Adipocyte (in vitro differentiated cells): ENCODE measurements around the gene MACROD2.

Source experiments
- DNase-seq: peaks from one replicate; pipeline ENCODE4 v3.0.0-alpha.2; 2015; ENCODE audit warnings: low read depth
- H3K27me3 ChIP-seq: replicated peaks from 2 replicates; pipeline ENCODE4 v1.7.0; 2013; ENCODE audit warnings: mild to moderate bottlenecking, low read length, moderate library complexity; ENCODE audit not compliant: control insufficient read depth, insufficient read depth
- H3K36me3 ChIP-seq: 2 replicates; pipeline ENCODE4 v1.7.0; 2013; ENCODE audit warnings: low read length, mild to moderate bottlenecking, moderate library complexity; ENCODE audit not compliant: control insufficient read depth, insufficient read depth, severe bottlenecking
- H3K4me1 ChIP-seq: 2 replicates; pipeline ENCODE4 v1.7.0; 2013; ENCODE audit warnings: mild to moderate bottlenecking, low read length, moderate library complexity; ENCODE audit not compliant: control insufficient read depth, insufficient read depth
- H3K4me3 ChIP-seq: 2 replicates; pipeline ENCODE4 v1.7.0; 2013; ENCODE audit warnings: mild to moderate bottlenecking, low read length, moderate library complexity
- H3K9ac ChIP-seq: 2 replicates; pipeline ENCODE4 v1.7.0; 2013; ENCODE audit warnings: mild to moderate bottlenecking, low read length, moderate library complexity
- H3K9me3 ChIP-seq: 2 replicates; pipeline ENCODE4 v1.7.0; 2013; ENCODE audit warnings: mild to moderate bottlenecking, low read length, moderate library complexity; ENCODE audit not compliant: control insufficient read depth

MACROD2 gene

GRCh38 chr20:14860410-14860814 lies 865.1 kb downstream of the MACROD2 start:
- Histone ChIP-seq H3K36me3 (no peaks in the 10 kb centered on the region), H3K27me3 (no peaks in the 10 kb centered on the region), H3K4me1 (no peaks in the 10 kb centered on the region), H3K9me3 (no peaks in the 10 kb centered on the region), H3K9ac (no peak overlapping the region), H3K4me3 (no peak overlapping the region)
- no peak for DNase-seq

GRCh38 chr20:14861028-14861699 lies 865.8 kb downstream of the MACROD2 start:
- Histone ChIP-seq H3K9me3 (no peaks in the 10 kb centered on the region), H3K9ac (no peak overlapping the region), H3K4me3 (no peak overlapping the region), H3K4me1 (no peaks in the 10 kb centered on the region), H3K27me3 (no peaks in the 10 kb centered on the region), H3K36me3 (no peaks in the 10 kb centered on the region)
- DNase-seq = no peak

DNA sequence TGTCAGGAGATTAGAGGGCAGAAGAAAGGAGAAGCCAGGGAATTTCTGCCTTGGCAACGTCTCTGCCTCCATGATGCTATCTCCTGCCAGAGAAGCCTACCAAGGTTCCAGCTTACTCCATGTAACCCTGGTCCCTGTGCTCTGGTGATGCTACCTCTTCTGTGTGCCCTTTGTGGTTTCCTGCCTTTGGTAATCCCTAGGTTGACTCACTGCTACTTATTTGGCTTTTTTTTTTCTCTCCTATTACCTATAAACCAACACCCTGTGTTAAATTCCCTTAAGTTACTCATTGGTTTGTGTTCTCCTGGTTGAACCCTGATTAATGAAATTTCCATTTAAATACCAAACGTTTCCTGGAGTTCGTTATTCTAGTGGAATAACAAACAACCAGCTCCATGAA lies 869.9 kb downstream of the MACROD2 start:
- Histone ChIP-seq H3K27me3 (no peaks in the 10 kb centered on the region), H3K4me3 (no peak overlapping the region), H3K9me3 (no peaks in the 10 kb centered on the region), H3K9ac (no peak overlapping the region), H3K4me1 (no peaks in the 10 kb centered on the region), H3K36me3 (no peaks in the 10 kb centered on the region)
- DNase-seq = no peak

DNA sequence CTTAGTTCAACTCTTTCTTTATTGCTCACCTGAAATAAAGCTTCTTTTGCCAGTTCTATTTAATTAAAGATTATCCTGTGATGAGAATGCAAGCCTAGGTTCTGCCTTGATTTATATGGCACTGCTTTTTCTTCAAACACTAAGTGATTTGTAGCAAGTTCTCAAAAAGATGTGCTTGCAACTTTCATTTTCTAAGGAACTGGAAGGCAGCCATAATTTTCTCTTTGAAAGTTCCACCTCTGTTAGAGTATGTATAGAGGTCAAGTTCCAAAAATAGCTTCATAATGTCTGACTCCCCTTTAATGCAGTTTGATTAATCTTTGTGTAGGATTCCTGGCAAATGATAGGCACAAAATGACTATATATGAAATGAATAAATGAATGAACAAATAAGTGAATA lies 870.4 kb downstream of the MACROD2 start:
- no peaks in the 10 kb centered on the region for H3K36me3 ChIP-seq
- no peak for DNase-seq
- no peaks in the 10 kb centered on the region for H3K27me3 ChIP-seq
- H3K4me3 ChIP-seq = no peak overlapping the region
- H3K4me1 ChIP-seq = no peaks in the 10 kb centered on the region
- H3K9me3 ChIP-seq = no peaks in the 10 kb centered on the region
- H3K9ac ChIP-seq = no peak overlapping the region

- Histone ChIP-seq H3K9ac (no peak overlapping the region), H3K27me3 (no peaks in the 10 kb centered on the region), H3K36me3 (no peaks in the 10 kb centered on the region), H3K4me1 (no peaks in the 10 kb centered on the region), H3K4me3 (no peak overlapping the region), H3K9me3 (no peaks in the 10 kb centered on the region)
- peak; percentile 19 for DNase-seq
These were observed 871.7 kb downstream of the MACROD2 start for GRCh38 chr20:14866841-14867514.

DNA sequence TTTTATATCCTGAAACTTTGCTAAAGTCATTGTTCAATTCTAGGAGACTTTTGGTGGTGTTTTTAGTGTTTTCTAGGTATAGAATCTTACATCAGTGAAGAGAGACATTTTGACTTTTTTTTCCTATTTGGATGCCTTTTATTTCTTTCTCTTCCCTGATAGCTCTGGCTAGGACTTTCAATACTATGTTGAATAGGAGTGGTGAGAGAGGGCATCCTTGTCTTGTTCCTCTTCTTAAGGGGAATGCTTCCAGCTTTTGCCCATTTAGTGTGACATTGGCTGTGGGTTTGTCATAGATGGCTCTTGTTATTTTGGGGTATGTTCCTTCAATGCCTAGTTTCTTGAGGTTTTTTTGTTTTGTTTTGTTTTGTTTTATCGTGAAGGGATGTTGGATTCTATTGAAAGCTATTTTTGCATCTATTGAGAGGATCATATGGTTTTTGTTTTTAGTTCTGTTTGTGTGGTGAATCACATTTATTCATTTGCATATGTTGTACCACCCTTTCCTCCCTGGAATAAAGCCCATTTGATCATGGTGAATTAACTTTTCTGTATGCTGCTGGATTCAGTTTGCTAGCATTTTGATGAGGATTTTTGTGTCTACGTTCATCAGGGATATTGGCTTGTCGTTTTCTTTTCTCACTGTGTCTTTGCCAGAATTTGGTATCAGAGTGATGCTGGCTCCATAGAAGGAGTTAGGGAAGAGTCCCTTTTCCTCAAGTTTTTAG lies 882.1 kb downstream of the MACROD2 start:
- Histone ChIP-seq H3K4me1 (no peaks in the 10 kb centered on the region), H3K9ac (no peak overlapping the region), H3K36me3 (no peaks in the 10 kb centered on the region), H3K27me3 (no peaks in the 10 kb centered on the region), H3K4me3 (no peak overlapping the region), H3K9me3 (no peaks in the 10 kb centered on the region)
- no peak for DNase-seq

GRCh38 chr20:14878676-14879019 lies 883.3 kb downstream of the MACROD2 start:
- H3K27me3 ChIP-seq = no peaks in the 10 kb centered on the region
- H3K36me3 ChIP-seq = no peaks in the 10 kb centered on the region
- no peak overlapping the region for H3K4me3 ChIP-seq
- no peak for DNase-seq
- H3K4me1 ChIP-seq = no peaks in the 10 kb centered on the region
- H3K9me3 ChIP-seq = no peaks in the 10 kb centered on the region
- no peak overlapping the region for H3K9ac ChIP-seq

DNA sequence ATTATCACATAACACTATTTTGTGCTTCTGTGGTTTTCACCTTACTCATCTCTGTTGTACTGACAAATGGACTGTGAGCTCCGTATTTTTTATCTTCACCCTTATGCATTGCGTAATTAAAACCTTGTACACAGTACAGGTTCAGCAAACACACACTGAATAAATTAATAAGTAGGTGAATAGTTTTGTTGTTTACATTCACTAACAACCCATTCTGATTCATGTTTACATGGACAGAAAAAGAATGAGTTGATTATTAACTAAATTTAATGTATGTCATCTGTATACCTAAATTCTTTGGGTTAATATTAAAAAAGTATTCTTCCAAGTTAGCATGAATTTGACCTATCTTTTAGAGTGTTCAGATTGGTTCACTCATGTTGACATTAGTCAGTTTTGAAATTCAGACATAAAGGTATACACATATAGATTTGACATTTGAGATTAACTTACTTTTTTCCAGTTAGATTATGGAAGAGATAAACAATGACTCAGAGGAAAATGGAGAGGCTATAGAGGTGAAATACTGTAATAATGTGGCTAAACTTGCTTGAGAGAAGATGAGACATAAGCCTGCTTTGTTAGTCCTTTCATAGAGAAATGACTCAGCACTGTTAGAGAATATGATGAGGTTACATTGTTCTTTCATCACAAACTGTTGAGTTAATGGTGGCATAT lies 883.8 kb downstream of the MACROD2 start:
- no peak overlapping the region for H3K9ac ChIP-seq
- H3K36me3 ChIP-seq = no peaks in the 10 kb centered on the region
- DNase-seq = peak; percentile 76

GRCh38 chr20:14879839-14880238 lies 884.5 kb downstream of the MACROD2 start:
- H3K9me3 ChIP-seq = no peaks in the 10 kb centered on the region
- no peak overlapping the region for H3K9ac ChIP-seq
- peak overlapping the region; percentile 36 for H3K4me3 ChIP-seq
- no peaks in the 10 kb centered on the region for H3K4me1 ChIP-seq
- no peaks in the 10 kb centered on the region for H3K36me3 ChIP-seq
- H3K27me3 ChIP-seq = no peaks in the 10 kb centered on the region
- no peak for DNase-seq

More for the DNA sequence above, 883.8 kb downstream of the MACROD2 start:
- H3K9me3 ChIP-seq = no peaks in the 10 kb centered on the region
- H3K4me1 ChIP-seq = no peaks in the 10 kb centered on the region
- no peaks in the 10 kb centered on the region for H3K27me3 ChIP-seq
- H3K4me3 ChIP-seq = peak overlapping the region; percentile 36

DNA sequence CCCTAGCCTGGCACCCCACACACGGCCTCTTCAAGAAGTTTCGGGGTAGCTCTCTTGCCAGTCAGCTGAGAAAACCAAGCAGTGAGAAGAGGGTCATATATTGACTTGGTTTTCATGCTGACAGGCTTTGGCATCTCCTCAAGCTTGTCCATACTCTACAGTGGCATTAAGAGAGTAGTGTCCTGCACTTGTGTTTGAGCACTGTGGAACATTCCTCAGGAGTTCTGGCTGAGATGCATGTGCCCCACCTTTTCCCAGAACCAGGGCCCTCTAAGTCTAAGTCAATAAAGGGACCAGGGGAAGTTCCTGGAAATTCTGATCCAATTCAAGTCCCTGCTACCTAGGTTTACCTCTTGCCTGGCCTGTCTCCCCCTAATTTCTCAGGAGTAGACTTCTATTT lies 886.2 kb downstream of the MACROD2 start:
- no peaks in the 10 kb centered on the region for H3K4me1 ChIP-seq
- no peaks in the 10 kb centered on the region for H3K36me3 ChIP-seq
- H3K9me3 ChIP-seq = no peaks in the 10 kb centered on the region
- H3K4me3 ChIP-seq = no peak overlapping the region
- no peaks in the 10 kb centered on the region for H3K27me3 ChIP-seq
- H3K9ac ChIP-seq = no peak overlapping the region
- no peak for DNase-seq

- no peak for DNase-seq
- Histone ChIP-seq H3K9ac (no peak overlapping the region), H3K27me3 (no peaks in the 10 kb centered on the region), H3K4me1 (no peaks in the 10 kb centered on the region), H3K4me3 (no peak overlapping the region), H3K9me3 (no peaks in the 10 kb centered on the region), H3K36me3 (no peaks in the 10 kb centered on the region)
These were observed 886.8 kb downstream of the MACROD2 start for GRCh38 chr20:14882157-14882556.
